Kidney (tissue), 14 donors: ENCODE measurements around the gene CD180. TPM values are rescaled to one million over a fixed set of nuclear protein-coding genes. Genes with fewer than 3 reads are reported as not detected.

Experiments used
- DNase-seq, 5 donors: peaks; one replicate each; pipeline ENCODE4 v3.0.0-alpha.2; 2013 to 2020
- FAIRE-seq: peaks from 2 replicates; lab custom pipeline; 2012; peaks lifted over from hg19 to GRCh38; lab: Jason Lieb, UNC
- H3K27ac ChIP-seq, 2 donors: one replicate each; pipeline ENCODE4 v1.7.0; 2013; ENCODE audit warnings: low read depth in 2 of 2, low read length in 2 of 2, inconsistent platforms in 1 of 2
- H3K27me3 ChIP-seq: one replicate; pipeline ENCODE4 v1.7.1; 2013; ENCODE audit warnings: low read length, inconsistent platforms; ENCODE audit not compliant: control insufficient read depth, insufficient read depth
- H3K36me3 ChIP-seq, 3 donors: one replicate each; pipeline versions ENCODE4 v1.7.0 to v1.7.1; 2013; ENCODE audit warnings: low read length in 3 of 3, control low read depth in 1 of 3, inconsistent platforms in 1 of 3; ENCODE audit not compliant: insufficient read depth in 3 of 3, control insufficient read depth in 2 of 3
- H3K4me1 ChIP-seq, 3 donors: one replicate each; pipeline versions ENCODE4 v1.7.0 to v1.7.1; 2013; ENCODE audit warnings: low read length in 3 of 3, inconsistent platforms in 1 of 3, low read depth in 1 of 3; ENCODE audit not compliant: control insufficient read depth in 2 of 3, insufficient read depth in 2 of 3
- H3K4me3 ChIP-seq, 3 donors: one replicate each; pipeline versions ENCODE4 v1.7.0 to v1.8.1; 2013; ENCODE audit warnings: low read length in 3 of 3, control low read depth in 1 of 3, inconsistent platforms in 1 of 3
- H3K9ac ChIP-seq, 3 donors: one replicate each; pipeline versions ENCODE4 v1.7.0 to v1.7.1; 2013; ENCODE audit warnings: low read length in 3 of 3, control low read depth in 1 of 3, inconsistent platforms in 1 of 3
- H3K9me3 ChIP-seq, 3 donors: one replicate each; pipeline versions ENCODE4 v1.7.0 to v1.7.1; 2013; ENCODE audit warnings: low read length in 3 of 3, control low read depth in 1 of 3, inconsistent platforms in 1 of 3; ENCODE audit not compliant: control insufficient read depth in 2 of 3, insufficient read depth in 1 of 3
- intact Hi-C: fragments of 100-400 bp; cut with DNase I; formaldehyde crosslinking; loops from one replicate; pipeline ENCODE4 v1.11.1; 2022
- polyA plus RNA-seq: library from polyadenylated mRNA; stranded (reverse); fragments of 350-450 nt; fragmentation: Illumina TruSeq; extraction: RNeasy Lipid Tissue Mini Kit (QIAGEN cat#74804); gene quantifications from one replicate; pipeline ENCODE4 v1.2.3, GENCODE V29; 2014; ENCODE audit warnings: low read depth, low replicate concordance; ENCODE audit not compliant: insufficient read depth
- total RNA-seq: library from RNA; stranded (reverse); fragmentation: NEBNext Ultra II Directional; extraction: Animal tissue kit (Norgen Biotek cat#: 25700); gene quantifications from one replicate; pipeline ENCODE4 v1.2.1, GENCODE V29; 2021
- TF ChIP-seq, protein P1 (sequence below): IDR thresholded peaks from 3 replicates; pipeline ENCODE4 v1.5.1; 2012; ENCODE audit warnings: mild to moderate bottlenecking, moderate library complexity, borderline replicate concordance; ENCODE audit not compliant: insufficient read depth; ENCODE audit errors: extremely low read depth
- donor health status: control.
- donor health status: control.
- donor health status: control.
- donor health status: control.
- donor health status: control.
- donor health status: DM: yes; HTN: yes; CAD: no.
- donor health status: Normal renal cell carcinoma (clear cell type).

Gene CD180
- total and polyA plus RNA-seq, 2 donors from 2014 or later = 0.28 to 3.3 TPM

DNA sequence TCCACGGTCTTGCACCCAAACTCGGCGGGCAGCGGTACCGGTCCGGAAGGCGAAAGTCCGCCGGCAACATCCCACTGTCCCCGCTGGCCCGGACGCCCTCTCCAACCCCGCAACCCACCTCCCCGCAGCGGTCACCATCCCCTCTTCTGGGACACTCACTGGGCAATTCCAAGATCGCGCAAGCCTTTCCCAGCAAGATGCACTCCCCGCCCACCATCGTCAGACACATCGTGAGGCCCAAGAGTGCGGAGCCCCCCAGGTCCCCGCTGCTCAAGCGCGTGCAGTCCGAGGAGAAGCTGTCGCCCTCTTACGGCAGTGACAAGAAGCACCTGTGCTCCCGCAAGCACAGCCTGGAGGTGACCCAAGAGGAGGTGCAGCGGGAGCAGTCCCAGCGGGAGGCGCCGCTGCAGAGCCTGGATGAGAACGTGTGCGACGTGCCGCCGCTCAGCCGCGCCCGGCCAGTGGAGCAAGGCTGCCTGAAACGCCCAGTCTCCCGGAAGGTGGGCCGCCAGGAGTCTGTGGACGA, 33.3 kb downstream of the CD180 start:
- H3K27ac ChIP-seq = no peak overlapping the region
- TF ChIP-seq, protein P1, sequence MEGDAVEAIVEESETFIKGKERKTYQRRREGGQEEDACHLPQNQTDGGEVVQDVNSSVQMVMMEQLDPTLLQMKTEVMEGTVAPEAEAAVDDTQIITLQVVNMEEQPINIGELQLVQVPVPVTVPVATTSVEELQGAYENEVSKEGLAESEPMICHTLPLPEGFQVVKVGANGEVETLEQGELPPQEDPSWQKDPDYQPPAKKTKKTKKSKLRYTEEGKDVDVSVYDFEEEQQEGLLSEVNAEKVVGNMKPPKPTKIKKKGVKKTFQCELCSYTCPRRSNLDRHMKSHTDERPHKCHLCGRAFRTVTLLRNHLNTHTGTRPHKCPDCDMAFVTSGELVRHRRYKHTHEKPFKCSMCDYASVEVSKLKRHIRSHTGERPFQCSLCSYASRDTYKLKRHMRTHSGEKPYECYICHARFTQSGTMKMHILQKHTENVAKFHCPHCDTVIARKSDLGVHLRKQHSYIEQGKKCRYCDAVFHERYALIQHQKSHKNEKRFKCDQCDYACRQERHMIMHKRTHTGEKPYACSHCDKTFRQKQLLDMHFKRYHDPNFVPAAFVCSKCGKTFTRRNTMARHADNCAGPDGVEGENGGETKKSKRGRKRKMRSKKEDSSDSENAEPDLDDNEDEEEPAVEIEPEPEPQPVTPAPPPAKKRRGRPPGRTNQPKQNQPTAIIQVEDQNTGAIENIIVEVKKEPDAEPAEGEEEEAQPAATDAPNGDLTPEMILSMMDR = no peak
- H3K4me3 ChIP-seq = no peak overlapping the region
- intact Hi-C loops = loop anchor here (10.0 kb wide), 1 partner anchor 52 kb away; no protein-coding TSS in a partner anchor
- H3K4me1 ChIP-seq = no peaks in the 10 kb centered on the region
- H3K27me3 ChIP-seq = no peaks in the 10 kb centered on the region
- FAIRE-seq (no peak), DNase-seq (peak in 1 of 5 donors; percentile 76)
- H3K9me3 ChIP-seq = no peaks in the 10 kb centered on the region
- H3K9ac ChIP-seq = no peak overlapping the region
- peaks cover 0 to 33% (median 11%) of the 10 kb centered on the region in 3 donors for H3K36me3 ChIP-seq

DNA sequence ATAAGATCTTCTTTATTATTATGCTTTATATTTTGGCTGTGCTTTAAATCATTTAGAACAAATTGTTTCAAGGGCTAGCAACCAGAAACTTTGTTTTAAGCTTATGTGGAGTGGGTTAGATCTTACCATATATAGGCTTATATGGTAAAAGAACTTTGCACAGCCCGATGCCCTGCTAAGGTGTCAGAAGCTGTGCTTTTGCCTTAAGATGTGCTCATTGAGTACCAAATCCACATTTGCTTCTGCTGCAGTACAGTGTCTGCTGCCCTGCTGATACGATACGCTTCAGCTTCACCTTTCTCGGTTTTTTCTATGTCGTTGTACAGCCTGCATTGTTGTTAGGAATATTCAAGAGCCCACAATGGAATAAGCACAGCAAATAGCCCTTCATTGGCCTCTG, 34.8 kb downstream of the CD180 start:
- intact Hi-C loops = loop anchor here (10.0 kb wide), 1 partner anchor 53 kb away; no protein-coding TSS in a partner anchor
- TF ChIP-seq, protein P1 = no peak
- Histone ChIP-seq H3K4me3 (no peak overlapping the region), H3K4me1 (no peaks in the 10 kb centered on the region), H3K27me3 (no peaks in the 10 kb centered on the region), H3K36me3 (peaks cover 0 to 28% (median 6%) of the 10 kb centered on the region in 3 donors), H3K9me3 (no peaks in the 10 kb centered on the region), H3K27ac (no peak overlapping the region), H3K9ac (no peak overlapping the region)
- DNase-seq (no peak), FAIRE-seq (no peak)

DNA sequence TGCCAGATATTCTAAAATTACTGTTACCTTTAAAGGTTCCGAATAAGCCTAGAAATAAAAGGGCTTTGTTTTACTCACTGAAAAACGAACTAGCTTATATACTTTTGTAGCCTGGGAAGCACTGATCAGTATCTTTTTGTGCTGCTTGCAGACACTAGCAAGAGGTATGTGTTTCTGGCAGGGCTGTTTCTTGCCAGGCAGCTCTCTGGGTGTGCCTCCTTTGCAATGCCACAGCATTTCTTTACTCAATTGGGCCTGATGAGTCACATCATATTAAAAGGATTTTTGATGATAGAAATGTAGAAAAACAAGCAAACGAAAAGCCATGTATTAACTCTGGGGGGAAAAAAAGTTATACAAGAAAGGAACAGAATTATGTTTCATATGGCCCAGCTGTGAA, 35.6 kb downstream of the CD180 start:
- H3K9ac ChIP-seq = no peak overlapping the region
- no peaks in the 10 kb centered on the region for H3K9me3 ChIP-seq
- no peak overlapping the region for H3K4me3 ChIP-seq
- no peak for FAIRE-seq
- no peak overlapping the region for H3K27ac ChIP-seq
- no peak for DNase-seq
- TF ChIP-seq, protein P1 = no peak
- H3K27me3 ChIP-seq = no peaks in the 10 kb centered on the region
- H3K4me1 ChIP-seq = no peaks in the 10 kb centered on the region
- H3K36me3 ChIP-seq = peaks cover 0 to 31% (median 6%) of the 10 kb centered on the region in 3 donors
- intact Hi-C loops = loop anchor here (10.0 kb wide), 1 partner anchor 54 kb away; no protein-coding TSS in a partner anchor
